K562 (cell line): Measurements from ENCODE around the gene NEMF. TPM values are rescaled to one million over a fixed set of nuclear protein-coding genes. Genes with fewer than 3 reads are reported as not detected.

Experiments used
- ARID2 ChIP-seq: fragments of 450-650 bp; IDR thresholded peaks from 2 replicates; pipeline ENCODE4 v1.6.1; 2017; ENCODE audit warnings: antibody characterized with exemption, mild to moderate bottlenecking
- BRD4 ChIP-seq: fragments of 200-600 bp; sonication (generic); IDR thresholded peaks from 2 replicates; pipeline ENCODE4 v1.6.1; 2017; ENCODE audit warnings: inconsistent platforms
- DLX4 ChIP-seq: fragments of 250-450 bp; sonication (Bioruptor Pico); IDR thresholded peaks from 2 replicates; pipeline ENCODE4 v1.6.1; 2021; ENCODE audit warnings: mild to moderate bottlenecking
- FUS ChIP-seq: fragments of 200-400 bp; formaldehyde crosslinking; optimal IDR thresholded peaks from 2 replicates; pipeline ENCODE3; 2017; ENCODE audit warnings: low read depth, low read length
- HOXB6 ChIP-seq: fragments of 250-450 bp; sonication (Bioruptor Pico); IDR thresholded peaks from 2 replicates; pipeline ENCODE4 v1.5.1; 2022; ENCODE audit warnings: mild to moderate bottlenecking, borderline replicate concordance
- KAT8 ChIP-seq: fragments of 450-650 bp; IDR thresholded peaks from 2 replicates; pipeline ENCODE4 v1.6.1; 2016; ENCODE audit warnings: low read depth, mild to moderate bottlenecking
- POLR2G ChIP-seq: fragments of 200-400 bp; formaldehyde crosslinking; IDR thresholded peaks from 2 replicates; pipeline ENCODE4 v1.6.1; 2017; ENCODE audit warnings: low read depth, mild to moderate bottlenecking, antibody characterized with exemption, low read length, moderate library complexity
- REST ChIP-seq, 2 experiments: fragments of 450-650 bp; formaldehyde crosslinking in 1 of 2; IDR thresholded peaks; 2 replicates each; pipeline versions ENCODE4 v1.4.0 to v1.6.1; 2014 to 2020; ENCODE audit warnings: mild to moderate bottlenecking in 2 of 2, borderline replicate concordance in 1 of 2, low read depth in 1 of 2
- SAP30 ChIP-seq: fragments of 200-600 bp; sonication (generic); IDR thresholded peaks from 2 replicates; pipeline ENCODE4 v1.6.1; 2012; ENCODE audit warnings: borderline replicate concordance, low read depth, mild to moderate bottlenecking, moderate library complexity, low read length, control low read depth, inconsistent platforms; ENCODE audit not compliant: insufficient read depth, poor library complexity, severe bottlenecking
- SMAD2 ChIP-seq: fragments of 150-350 bp; IDR thresholded peaks from 2 replicates; pipeline ENCODE4 v1.6.1; 2014; ENCODE audit warnings: low read depth, mild to moderate bottlenecking, low read length
- SMAD3 ChIP-seq: fragments of 450-650 bp; formaldehyde crosslinking; conservative IDR thresholded peaks from 2 replicates; pipeline ENCODE4 v1.4.0; 2020; ENCODE audit warnings: mild to moderate bottlenecking
- SMARCA5 ChIP-seq: fragments of 450-650 bp; IDR thresholded peaks from 2 replicates; pipeline ENCODE4 v1.6.1; 2016
- SUPT5H ChIP-seq: fragments of 450-650 bp; IDR thresholded peaks from 2 replicates; pipeline ENCODE4 v1.6.1; 2016
- TCF3 ChIP-seq: sonication (generic); formaldehyde crosslinking; IDR thresholded peaks from 2 replicates; pipeline ENCODE4 v1.4.0; 2020; ENCODE audit warnings: mild to moderate bottlenecking, missing genetic modification reagents
- TCF7L2 ChIP-seq: fragments of 150-350 bp; IDR thresholded peaks from 2 replicates; pipeline ENCODE4 v1.6.1; 2016; ENCODE audit warnings: low read depth, mild to moderate bottlenecking, low read length, moderate library complexity
- TEAD1 ChIP-seq, 2 experiments: fragments of 450-650 bp in 1 of 2; sonication (generic) in 1 of 2; formaldehyde crosslinking; IDR thresholded peaks; 2 replicates each; pipeline versions ENCODE4 v1.4.0 to v1.8.0; 2020 to 2022; ENCODE audit warnings: mild to moderate bottlenecking in 2 of 2, missing genetic modification reagents in 1 of 2
- ZBTB12 ChIP-seq: fragments of 250-450 bp; sonication (Bioruptor Pico); IDR thresholded peaks from 2 replicates; pipeline ENCODE4 v1.4.0; 2020
- ZNF134 ChIP-seq: fragments of 250-450 bp; sonication (Bioruptor Pico); conservative IDR thresholded peaks from 2 replicates; pipeline ENCODE4 v1.4.0; 2020
- ZNF184 ChIP-seq: sonication (generic); formaldehyde crosslinking; IDR thresholded peaks from 2 replicates; pipeline ENCODE4 v1.5.0; 2020; ENCODE audit warnings: missing genetic modification reagents
- ZNF217 ChIP-seq: sonication (generic); formaldehyde crosslinking; IDR thresholded peaks from 2 replicates; pipeline ENCODE4 v1.8.0; 2022; ENCODE audit warnings: mild to moderate bottlenecking, missing genetic modification reagents
- ZNF57 ChIP-seq: fragments of 450-650 bp; formaldehyde crosslinking; IDR thresholded peaks from 2 replicates; pipeline ENCODE4 v1.4.0; 2020; ENCODE audit warnings: mild to moderate bottlenecking, moderate library complexity
- polyA plus RNA-seq, 8 experiments: library from polyadenylated mRNA; depleted of rRNA in 4 of 8; stranded (reverse) in 5 of 8; unstranded in 3 of 8; fragments of >200 nt; fragmentation: Nextera tagmentation in 2 of 8; fragmentation: Illumina TruSeq in 1 of 8; extraction: Ambion mirVana in 2 of 8; extraction: Trizol in 1 of 8; gene quantifications; 2 replicates each; pipeline versions ENCODE4 v1.2.1 to v1.2.3, GENCODE V29; 2011 to 2014; ENCODE audit warnings: inconsistent platforms in 1 of 8, missing spikeins in 1 of 8
- total RNA-seq, 7 experiments: library from RNA; depleted of rRNA in 6 of 7; stranded (reverse); fragments of >200 nt in 6 of 7; fragmentation: Illumina TruSeq in 2 of 7; extraction: Trizol in 2 of 7; gene quantifications; 2 replicates each; pipeline versions ENCODE4 v1.2.1 to v1.2.3, GENCODE V29; 2011 to 2021; ENCODE audit warnings: low replicate concordance in 1 of 7

The NEMF gene
- total and polyA plus RNA-seq, 9 of the 15 experiments (the other 6 are each of a cell fraction or from before 2014, with no cell fraction given) = 38.8 to 94.4 (median 61.0) TPM

GRCh38 chr14:49892636-49893308, 40.2 kb upstream of the NEMF start, which contains the start of gene ARF6 (continued):
- TF ChIP-seq TCF7L2 = no peak
- no peak for TF ChIP-seq DLX4 (CRISPR knock-in tag)
- no peak for TF ChIP-seq BRD4
- TF ChIP-seq ZNF217 (CRISPR knock-in tag) = no peak
- TF ChIP-seq HOXB6 (CRISPR knock-in tag) = no peak
- no peak for TF ChIP-seq ZNF134 (CRISPR knock-in tag)
- TF ChIP-seq SAP30 = no peak
- TF ChIP-seq SMARCA5 = no peak
- no peak for TF ChIP-seq ARID2
- no peak; a peak in 1 of 4 replicates for TF ChIP-seq TEAD1 (CRISPR knock-in tag; IDR thresholded peaks at IDR 0.05)
- no peak for TF ChIP-seq TCF3
- TF ChIP-seq ZNF57 (CRISPR knock-in tag) = no peak
- peak; percentile 73 for TF ChIP-seq ZBTB12 (CRISPR knock-in tag)
- no peak for TF ChIP-seq SMAD2
- TF ChIP-seq FUS = no peak
- TF ChIP-seq KAT8 = no peak
- TF ChIP-seq ZNF184 (CRISPR knock-in tag) = no peak
- TF ChIP-seq SUPT5H = peak; percentile 87
- peak; percentile 97 for TF ChIP-seq POLR2G
- TF ChIP-seq SMAD3 (CRISPR knock-in tag) = no peak
- no peak; the same call in 1 of the 2 replicates for TF ChIP-seq REST (IDR thresholded peaks at IDR 0.05; ENCODE audit: borderline replicate concordance)
- no peak; the same call in 1 of the 2 replicates for TF ChIP-seq REST (CRISPR knock-in tag; IDR thresholded peaks at IDR 0.05; ENCODE audit: low read depth)
